ENCODE measurements around the gene FARP1. TPM values are rescaled to one million over a fixed set of nuclear protein-coding genes. Genes with fewer than 3 reads are reported as not detected.

Gene FARP1
- total RNA-seq, 1 experiment from 2014 or later, result 96.6 TPM

GRCh38 chr13:98133946-98134345 is 8.9 kb upstream of the FARP1 start (continued):
- TF ChIP-seq AFF4 (CRISPR knock-in tag; IDR thresholded peaks at IDR 0.05; ENCODE audit: borderline replicate concordance), result no peak

GRCh38 chr13:98134901-98135300 is 8.0 kb upstream of the FARP1 start:
- no peak overlapping the region for H3K4me3 Mint-ChIP-seq
- no peak for TF ChIP-seq ZNF317 (CRISPR knock-in tag; IDR thresholded peaks at IDR 0.05; ENCODE audit: borderline replicate concordance, low read depth)
- no peak for TF ChIP-seq ZMAT4 (CRISPR knock-in tag; IDR thresholded peaks at IDR 0.05)
- TF ChIP-seq NR1H2 (CRISPR knock-in tag; IDR thresholded peaks at IDR 0.05), result no peak
- no peak for TF ChIP-seq JAZF1 (CRISPR knock-in tag; IDR thresholded peaks at IDR 0.05)
- no peak for TF ChIP-seq TP53 (CRISPR knock-in tag; IDR thresholded peaks at IDR 0.05)
- TF ChIP-seq ATF6 (CRISPR knock-in tag; IDR thresholded peaks at IDR 0.05), result no peak
- TF ChIP-seq STAT6 (CRISPR knock-in tag; conservative IDR thresholded peaks at IDR 0.05; ENCODE audit: low read depth), result no peak
- TF ChIP-seq MAX (CRISPR knock-in tag; IDR thresholded peaks at IDR 0.05), result no peak
- no peak for TF ChIP-seq E2F4 (CRISPR knock-in tag; IDR thresholded peaks at IDR 0.05; ENCODE audit: borderline replicate concordance, low read depth)
- no peak for TF ChIP-seq ZNF416 (CRISPR knock-in tag; IDR thresholded peaks at IDR 0.05)
- no peak for TF ChIP-seq ZNF423 (CRISPR knock-in tag; IDR thresholded peaks at IDR 0.05)
- no peak for TF ChIP-seq OVOL2 (CRISPR knock-in tag; IDR thresholded peaks at IDR 0.05; ENCODE audit: borderline replicate concordance)
- TF ChIP-seq ATF1 (CRISPR knock-in tag; IDR thresholded peaks at IDR 0.05), result no peak
- TF ChIP-seq ZNF232 (CRISPR knock-in tag; IDR thresholded peaks at IDR 0.05), result no peak
- TF ChIP-seq PRDM15 (CRISPR knock-in tag; IDR thresholded peaks at IDR 0.05), result no peak
- no peaks in the 10 kb centered on the region for H3K36me3 Mint-ChIP-seq
- ATAC-seq (no peak), DNase-seq (ENCODE audit: low spot score) (no peak)
- no peaks in the 10 kb centered on the region for H3K9me3 Mint-ChIP-seq
- no peaks in the 10 kb centered on the region; the same call in none of the 2 replicates for H3K27me3 Mint-ChIP-seq (ENCODE audit: low read depth)
- ChIA-PET CTCF (no interaction called here), POLR2A (no interaction called here)
- no peaks in the 10 kb centered on the region for H3K4me1 Mint-ChIP-seq
- H3K27ac Mint-ChIP-seq, result no peak overlapping the region

All from WTC11 (cell line).